Spleen (tissue), 11 donors: ENCODE data around the gene SLC2A14. TPM values are rescaled to one million over a fixed set of nuclear protein-coding genes. Genes with fewer than 3 reads are reported as not detected.
"Not testable (repeated sequence)": the region's sequence is repeated elsewhere in the genome, so short reads cannot be mapped to it uniquely, and the experiment has no call there.

Experiments used
- DNase-seq: peaks from one replicate; pipeline ENCODE4 v3.0.0-alpha.2; 2020
- H3K27ac ChIP-seq, 8 donors: fragments of 200-600 bp; sonication (generic) in 7 of 8; 1 replicate in 4 of 8; 2 replicates in 4 of 8; pipeline versions ENCODE4 v1.5.0 to v1.8.0; 2016 to 2021; ENCODE audit warnings: inconsistent platforms in 4 of 8, mild to moderate bottlenecking in 4 of 8, moderate library complexity in 1 of 8
- H3K27me3 ChIP-seq, 7 donors: fragments of 200-600 bp; sonication (generic) in 6 of 7; replicated peaks in 1 of 7; 1 replicate in 4 of 7; 2 replicates in 3 of 7; pipeline versions ENCODE4 v1.5.0 to v1.8.0; 2016 to 2021; ENCODE audit warnings: inconsistent platforms in 3 of 7, mild to moderate bottlenecking in 1 of 7
- H3K36me3 ChIP-seq, 6 donors: fragments of 200-600 bp; sonication (generic) in 5 of 6; 1 replicate in 4 of 6; 2 replicates in 2 of 6; pipeline versions ENCODE4 v1.5.0 to v1.8.0; 2016 to 2021; ENCODE audit warnings: inconsistent platforms in 2 of 6
- H3K4me1 ChIP-seq, 6 donors: fragments of 200-600 bp; sonication (generic) in 5 of 6; 1 replicate in 3 of 6; 2 replicates in 3 of 6; pipeline versions ENCODE4 v1.5.0 to v1.8.0; 2016 to 2021; ENCODE audit warnings: inconsistent platforms in 3 of 6
- H3K4me3 ChIP-seq, 8 donors: fragments of 200-600 bp; sonication (generic) in 7 of 8; 1 replicate in 4 of 8; 2 replicates in 4 of 8; pipeline versions ENCODE4 v1.5.0 to v1.8.0; 2016 to 2021; ENCODE audit warnings: inconsistent platforms in 4 of 8, mild to moderate bottlenecking in 4 of 8, moderate library complexity in 2 of 8
- H3K9me3 ChIP-seq, 8 donors: fragments of 200-600 bp; sonication (generic) in 7 of 8; 1 replicate in 4 of 8; 2 replicates in 4 of 8; pipeline versions ENCODE4 v1.5.0 to v1.8.0; 2016 to 2021; ENCODE audit warnings: inconsistent platforms in 4 of 8
- POLR2A ChIP-seq, 3 donors: fragments of 450-650 bp; IDR thresholded peaks; one replicate each; pipeline ENCODE4 v1.5.1; 2017; ENCODE audit warnings: antibody characterized with exemption in 3 of 3, mild to moderate bottlenecking in 1 of 3
- POLR2AphosphoS5 ChIP-seq, 3 donors: sonication (generic); formaldehyde crosslinking; IDR thresholded peaks; one replicate each; pipeline ENCODE4 v1.5.1; 2017; ENCODE audit warnings: antibody characterized with exemption in 3 of 3
- WGBS, 5 donors: extraction: QIAGEN DNeasy Blood & Tissue Kit in 3 of 5; methylation state at CpG; one replicate each; pipeline versions ENCODE4 v1.1.5 to v1.1.7; 2013 to 2018; 5-methylcytosine and 5-hydroxymethylcytosine counted together
- intact Hi-C: fragments of 100-400 bp; cut with DNase I; formaldehyde crosslinking; loops from one replicate; pipeline ENCODE4 v1.15.0; 2023; ENCODE audit warnings: low total_unique reads
- polyA plus RNA-seq, 3 donors: library from polyadenylated mRNA; stranded (reverse); fragments of 200-250 nt; gene quantifications; one replicate each; pipeline ENCODE4 v1.2.1, GENCODE V29; 2013
- total RNA-seq, 7 donors: library from RNA; depleted of rRNA in 3 of 7; stranded (reverse); fragments of >200 nt in 3 of 7; fragmentation: NEBNext Ultra II Directional in 4 of 7; extraction: Animal tissue kit (Norgen Biotek cat#: 25700) in 4 of 7; gene quantifications; one replicate each; pipeline versions ENCODE4 v1.1.0 to v1.2.1, GENCODE V29; 2016 to 2021
- TF ChIP-seq, protein P1 (sequence below), 11 experiments: fragments of 200-600 bp in 7 of 11; fragments of 450-650 bp in 4 of 11; sonication (generic) in 4 of 11; IDR thresholded peaks in 8 of 11; conservative IDR thresholded peaks in 3 of 11; 1 replicate in 7 of 11; 2 replicates in 4 of 11; pipeline versions ENCODE4 v1.4.0 to v1.8.0; 2016 to 2021; ENCODE audit warnings: antibody characterized with exemption in 11 of 11, inconsistent platforms in 4 of 11, mild to moderate bottlenecking in 1 of 11
- donor health status: healthy with polysubstance abuse.
- donor health status: DM: no; HTN: no; CAD: no; lungs with moderate emphysema.
- donor health status: DM: no; HTN: no; CAD: no.
- donor health status: Bipolar disorder and iron deficiency.
- donor health status: healthy.
- donor health status: DM: no; HTN: no; CAD: no.
- donor health status: DM: yes; HTN: yes; CAD: no.

The SLC2A14 gene
- total and polyA plus RNA-seq, 10 donors: 0.37 to 7.4 (median 2.9) TPM; not detected in 5

DNA sequence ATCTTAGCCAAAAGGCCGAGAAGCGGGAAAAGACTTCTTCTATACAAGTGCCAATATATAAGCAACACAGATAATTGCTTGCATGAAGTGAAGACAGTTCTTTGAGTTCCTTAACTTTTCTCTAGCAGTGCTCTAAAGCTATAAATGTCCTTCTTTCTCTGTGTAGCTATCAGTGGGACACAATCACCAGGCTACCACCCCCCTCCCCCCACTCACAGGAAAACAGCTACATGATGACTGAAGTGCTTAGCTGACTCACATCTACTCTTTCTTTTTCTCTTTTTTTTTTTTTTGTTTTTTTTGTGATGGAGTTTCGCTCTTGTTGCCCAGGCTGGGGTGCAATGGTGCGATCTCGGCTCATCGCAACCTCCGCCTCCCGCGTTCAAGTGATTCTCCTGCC, 30.3 kb downstream of the SLC2A14 start:
- Histone ChIP-seq H3K4me3 (peak overlapping the region in 1 of 8 donors; percentile 25), H3K4me1 (peaks cover 0 to 15% (median 0%) of the 10 kb centered on the region in 6 donors), H3K27ac (peak overlapping the region in 5 of 8 donors; percentile 72 to 87 (median 80)), H3K27me3 (peaks cover 0 to 14% (median 0%) of the 10 kb centered on the region in 7 donors)
- WGBS, 5 donors: 94 to 98% (median 96%) methylated on average over 9 of the region's 9 CpGs
- H3K36me3 ChIP-seq, H3K9me3 ChIP-seq, DNase-seq, intact Hi-C loops: not testable (repeated sequence)

GRCh38 chr12:7839848-7840247, 32.9 kb downstream of the SLC2A14 start:
- H3K4me3 ChIP-seq: not testable (repeated sequence)

GRCh38 chr12:7839226-7839625, 33.5 kb downstream of the SLC2A14 start:
- H3K4me3 ChIP-seq, H3K9me3 ChIP-seq, intact Hi-C loops, DNase-seq, H3K27ac ChIP-seq, H3K27me3 ChIP-seq, H3K36me3 ChIP-seq: not testable (repeated sequence)
- peaks cover 0 to 14% (median 0%) of the 10 kb centered on the region in 6 donors for H3K4me1 ChIP-seq
- 80 to 90% (median 85%) methylated on average over 5 to 10 of the region's 10 CpGs for WGBS, 5 donors

More at GRCh38 chr12:7839848-7840247, 32.9 kb downstream of the SLC2A14 start:
- H3K9me3 ChIP-seq, H3K27ac ChIP-seq, intact Hi-C loops, H3K36me3 ChIP-seq, DNase-seq: not testable (repeated sequence)
- H3K4me1 ChIP-seq: peaks cover 0 to 15% (median 0%) of the 10 kb centered on the region in 6 donors
- WGBS, 5 donors: 77 to 97% (median 87%) methylated on average over 6 to 7 of the region's 7 CpGs
- H3K27me3 ChIP-seq: peaks cover 0 to 10% (median 0%) of the 10 kb centered on the region in 7 donors

- TF ChIP-seq POLR2A (IDR thresholded peaks at IDR 0.05) (no peak), POLR2AphosphoS5 (IDR thresholded peaks at IDR 0.05) (no peak)
- TF ChIP-seq, protein P1, sequence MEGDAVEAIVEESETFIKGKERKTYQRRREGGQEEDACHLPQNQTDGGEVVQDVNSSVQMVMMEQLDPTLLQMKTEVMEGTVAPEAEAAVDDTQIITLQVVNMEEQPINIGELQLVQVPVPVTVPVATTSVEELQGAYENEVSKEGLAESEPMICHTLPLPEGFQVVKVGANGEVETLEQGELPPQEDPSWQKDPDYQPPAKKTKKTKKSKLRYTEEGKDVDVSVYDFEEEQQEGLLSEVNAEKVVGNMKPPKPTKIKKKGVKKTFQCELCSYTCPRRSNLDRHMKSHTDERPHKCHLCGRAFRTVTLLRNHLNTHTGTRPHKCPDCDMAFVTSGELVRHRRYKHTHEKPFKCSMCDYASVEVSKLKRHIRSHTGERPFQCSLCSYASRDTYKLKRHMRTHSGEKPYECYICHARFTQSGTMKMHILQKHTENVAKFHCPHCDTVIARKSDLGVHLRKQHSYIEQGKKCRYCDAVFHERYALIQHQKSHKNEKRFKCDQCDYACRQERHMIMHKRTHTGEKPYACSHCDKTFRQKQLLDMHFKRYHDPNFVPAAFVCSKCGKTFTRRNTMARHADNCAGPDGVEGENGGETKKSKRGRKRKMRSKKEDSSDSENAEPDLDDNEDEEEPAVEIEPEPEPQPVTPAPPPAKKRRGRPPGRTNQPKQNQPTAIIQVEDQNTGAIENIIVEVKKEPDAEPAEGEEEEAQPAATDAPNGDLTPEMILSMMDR (IDR thresholded peaks at IDR 0.05 in 8 of 11, conservative IDR thresholded peaks at IDR 0.05 in 3 of 11): no peak
- H3K4me3 ChIP-seq: peak overlapping the region in 1 of 8 donors; percentile 7
- H3K27me3 ChIP-seq: peaks cover 0 to 4% (median 0%) of the 10 kb centered on the region in 7 donors
- WGBS, 5 donors: 57 to 87% (median 78%) methylated on average over 6 of the region's 6 CpGs
- H3K27ac ChIP-seq: peak overlapping the region in 6 of 8 donors; percentile 48 to 85 (median 65)
- H3K36me3 ChIP-seq: no peaks in the 10 kb centered on the region
- peak; percentile 87 for DNase-seq
- intact Hi-C loops: no loop called here
- peaks cover 0 to 10% (median 0%) of the 10 kb centered on the region in 6 donors for H3K4me1 ChIP-seq
- no peaks in the 10 kb centered on the region for H3K9me3 ChIP-seq
Measured at GRCh38 chr12:7837366-7837765, 35.3 kb downstream of the SLC2A14 start.

DNA sequence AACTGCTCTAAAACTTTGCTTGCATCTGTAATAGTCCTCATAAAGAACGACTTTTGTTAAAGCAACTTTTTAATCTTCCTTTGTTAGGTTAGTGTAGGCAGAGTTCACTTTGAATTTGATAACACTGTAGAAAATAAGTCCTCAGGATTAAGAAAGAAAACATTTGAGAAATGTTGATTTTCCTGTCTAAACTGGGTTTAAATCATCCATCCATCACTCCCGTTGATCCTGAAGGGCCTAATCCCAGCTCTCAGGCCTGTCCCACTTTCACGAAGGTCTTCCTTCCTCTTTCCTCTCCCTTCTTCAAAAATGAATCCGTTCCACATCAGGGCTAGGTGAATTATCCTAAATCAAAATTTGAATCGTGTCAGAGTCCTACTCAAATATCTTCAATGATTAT, 36.9 kb downstream of the SLC2A14 start:
- Histone ChIP-seq H3K27ac (peak overlapping the region in 2 of 8 donors; percentile 79 to 85), H3K4me3 (no peak overlapping the region), H3K27me3 (no peaks in the 10 kb centered on the region), H3K9me3 (no peaks in the 10 kb centered on the region), H3K4me1 (peaks cover 0 to 15% (median 3%) of the 10 kb centered on the region in 6 donors), H3K36me3 (no peaks in the 10 kb centered on the region)
- DNase-seq: no peak
- 53 to 72% (median 63%) methylated on average over 5 of the region's 5 CpGs for WGBS, 5 donors
- intact Hi-C loops: no loop called here
- TF ChIP-seq POLR2A (IDR thresholded peaks at IDR 0.05) (no peak), POLR2AphosphoS5 (IDR thresholded peaks at IDR 0.05) (no peak)
- TF ChIP-seq, protein P1 (IDR thresholded peaks at IDR 0.05 in 8 of 11, conservative IDR thresholded peaks at IDR 0.05 in 3 of 11): no peak

- 63 to 81% (median 73%) methylated on average over 9 of the region's 9 CpGs for WGBS, 5 donors
- Histone ChIP-seq H3K27ac (peak overlapping the region in 5 of 8 donors; percentile 28 to 85 (median 64)), H3K27me3 (no peaks in the 10 kb centered on the region), H3K36me3 (no peaks in the 10 kb centered on the region), H3K4me3 (peak overlapping the region in 1 of 8 donors; percentile 8), H3K9me3 (no peaks in the 10 kb centered on the region), H3K4me1 (peaks cover 0 to 15% (median 3%) of the 10 kb centered on the region in 6 donors)
- DNase-seq: no peak
- TF ChIP-seq POLR2A (IDR thresholded peaks at IDR 0.05) (no peak), POLR2AphosphoS5 (IDR thresholded peaks at IDR 0.05) (no peak)
- TF ChIP-seq, protein P1 (IDR thresholded peaks at IDR 0.05 in 8 of 11, conservative IDR thresholded peaks at IDR 0.05 in 3 of 11): no peak
- intact Hi-C loops: no loop called here
Measured at GRCh38 chr12:7835116-7835515, 37.6 kb downstream of the SLC2A14 start.
